Right lobe of liver (tissue), 4 donors: ENCODE results near the gene THEM4.

ENCODE experiments used
- CTCF ChIP-seq, 4 donors: fragments of 200-600 bp in 3 of 4; fragments of 450-650 bp in 1 of 4; IDR thresholded peaks; one replicate each; pipeline versions ENCODE4 v1.5.1 to v1.8.0; 2016 to 2022; ENCODE audit warnings: antibody characterized with exemption in 4 of 4, mild to moderate bottlenecking in 2 of 4
- POLR2A ChIP-seq: fragments of 450-650 bp; IDR thresholded peaks from one replicate; pipeline ENCODE4 v1.6.1; 2017; ENCODE audit warnings: antibody characterized with exemption, mild to moderate bottlenecking
- donor health status: DM: no; HTN: no; CAD: no.
- donor health status: DM: no; HTN: no; CAD: no.
- donor health status: DM: no; HTN: yes; CAD: no.

- no peak for TF ChIP-seq POLR2A
- TF ChIP-seq CTCF (IDR thresholded peaks at IDR 0.05): no peak
Measured at GRCh38 chr1:151840421-151840820, 68.9 kb downstream of the THEM4 start.
